ENCODE data around the gene ZNF277.

DNA sequence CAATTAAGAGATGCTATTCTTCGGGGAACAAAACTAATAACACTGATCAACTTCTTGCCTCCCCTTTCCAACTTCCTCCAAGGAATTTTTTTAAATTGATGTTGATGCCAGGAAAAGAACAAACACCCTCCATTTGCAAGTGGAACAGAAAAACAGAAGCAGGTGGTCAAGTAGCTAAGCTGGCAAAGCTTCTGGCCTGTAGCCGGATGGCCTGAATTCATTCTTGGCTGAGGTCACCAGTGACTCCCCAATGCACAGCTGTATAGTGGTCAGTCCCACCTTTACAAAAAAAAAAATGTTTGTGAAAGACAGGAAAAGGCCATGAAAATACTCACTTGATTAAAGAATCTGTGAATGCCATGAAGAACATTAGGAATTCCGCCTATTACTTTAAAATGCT lies 39.3 kb upstream of the ZNF277 start:
- no peak for TF ChIP-seq CTCF (IDR thresholded peaks at IDR 0.05; ENCODE audit: poor library complexity)
- TF ChIP-seq EZH2 (IDR thresholded peaks at IDR 0.05; ENCODE audit: borderline replicate concordance) = no peak
- TF ChIP-seq EZH2phosphoT487 (IDR thresholded peaks at IDR 0.05; ENCODE audit: low read depth, severe bottlenecking, unreplicated experiment) = no peak

Measured in hepatocyte (in vitro differentiated cells).